Adipose tissue (tissue), 3 donors: ENCODE measurements around the gene TNPO3. TPM values are rescaled to one million over a fixed set of nuclear protein-coding genes. Genes with fewer than 3 reads are reported as not detected.
A peak's percentile ranks its signal among the peaks of the same experiment; 100 is the strongest.

ENCODE experiments used
- H3K27ac ChIP-seq: one replicate; pipeline ENCODE4 v1.5.1; 2013; ENCODE audit warnings: low read depth, low read length
- WGBS, 3 donors: extraction: QIAGEN DNeasy Blood & Tissue Kit; methylation state at CpG; one replicate each; pipeline ENCODE4 v1.1.7; 2013; 5-methylcytosine and 5-hydroxymethylcytosine counted together
- polyA plus RNA-seq, 3 donors: library from polyadenylated mRNA; stranded (reverse); fragments of 200-250 nt; gene quantifications; one replicate each; pipeline ENCODE4 v1.2.3, GENCODE V29; 2013
- donor health status: healthy with polysubstance abuse.
- donor health status: Bipolar disorder and iron deficiency.
- donor health status: healthy.

Gene TNPO3
- polyA plus RNA-seq = 10 to 100 TPM; 13.0 to 16.3 (median 15.3) TPM

DNA sequence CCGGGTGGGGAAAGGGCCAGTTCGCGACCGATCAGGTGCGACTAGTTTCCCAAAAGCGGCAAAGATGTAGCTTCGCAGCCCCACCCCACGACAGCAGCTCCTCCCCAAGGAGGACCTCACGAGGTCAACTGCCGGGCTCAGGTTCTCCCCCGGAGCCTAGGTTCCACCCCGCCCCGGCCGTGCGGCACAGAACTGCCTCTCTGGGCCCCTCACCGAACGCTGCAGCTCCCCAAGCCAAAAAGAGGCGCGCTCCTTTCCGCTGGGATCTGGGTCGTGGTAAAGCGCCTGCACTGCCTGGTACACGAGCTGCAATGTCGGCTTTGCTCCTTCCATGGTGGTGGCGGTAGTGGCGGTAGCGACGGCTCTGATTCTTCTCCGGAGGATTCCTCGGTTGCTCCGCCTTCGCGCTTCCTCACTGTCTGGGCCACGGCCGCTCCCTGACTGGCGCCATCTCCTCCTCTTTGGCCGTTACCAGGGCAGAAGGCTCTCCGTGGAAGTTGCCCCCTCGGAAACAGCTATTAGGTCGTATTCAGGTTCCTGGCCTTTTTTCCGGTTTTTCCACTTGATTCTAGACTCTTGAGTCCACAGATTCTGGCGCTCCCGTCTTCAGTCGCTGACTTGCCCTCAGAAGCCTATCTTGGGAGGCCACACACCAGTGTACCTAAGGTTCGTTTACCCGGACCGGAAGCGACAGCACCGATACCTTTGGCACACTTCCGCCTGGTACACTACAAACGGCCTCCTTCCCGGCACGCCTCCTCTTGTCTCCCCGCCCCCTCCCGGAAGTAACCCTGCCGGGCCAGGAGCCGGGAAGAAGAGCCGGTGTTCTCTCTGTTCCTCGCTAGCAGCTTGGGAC is at the start of gene TNPO3:
TNPO3 (minus strand) TSS at position 674 of the 856 bp plus-strand sequence; CDS start at position 333, 341 bp downstream.
- WGBS, 3 donors = 0 to 1% (median 0%) methylated on average over 59 of the region's 59 CpGs
- peak within 1 kb of the TSS; percentile 97 for H3K27ac ChIP-seq

DNA sequence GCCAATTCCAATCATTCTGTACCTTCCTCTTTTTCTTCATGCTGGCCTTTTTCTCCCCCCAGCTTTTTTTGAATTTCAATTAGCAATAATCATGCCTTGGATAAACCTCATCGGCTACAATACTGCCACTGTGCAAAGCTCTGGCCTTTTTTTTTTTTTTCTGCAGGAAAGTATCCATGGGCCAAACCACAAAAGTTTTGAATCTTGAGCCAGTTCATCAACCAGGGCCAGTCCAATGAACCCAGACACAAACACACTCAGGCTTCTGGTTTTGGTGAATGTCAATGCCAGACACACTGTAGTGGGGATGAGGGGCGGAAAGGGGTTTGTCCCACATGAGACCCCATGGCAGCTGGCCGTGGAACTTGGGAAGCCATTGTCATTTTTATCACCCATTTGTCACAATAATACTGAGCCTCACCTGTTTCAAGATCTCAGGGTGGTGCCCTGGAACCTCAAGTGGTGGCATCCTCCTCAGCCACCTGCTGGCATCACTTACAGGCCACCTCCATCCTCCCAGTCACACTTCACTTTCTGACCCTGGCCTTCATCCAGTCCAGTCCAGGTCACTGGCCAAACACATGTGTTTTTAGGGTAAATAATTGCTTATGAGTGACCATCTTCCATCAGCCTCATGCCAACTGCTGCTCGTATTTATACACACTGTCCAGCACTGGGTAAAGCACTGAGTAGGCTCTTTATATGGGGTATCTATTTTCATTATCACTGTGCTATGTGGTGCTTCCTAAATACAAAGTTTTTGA is 48.8 kb upstream of the TNPO3 start:
- no peak overlapping the region for H3K27ac ChIP-seq
- WGBS, 3 donors = 93 to 97% (median 96%) methylated on average over 4 of the region's 4 CpGs

DNA sequence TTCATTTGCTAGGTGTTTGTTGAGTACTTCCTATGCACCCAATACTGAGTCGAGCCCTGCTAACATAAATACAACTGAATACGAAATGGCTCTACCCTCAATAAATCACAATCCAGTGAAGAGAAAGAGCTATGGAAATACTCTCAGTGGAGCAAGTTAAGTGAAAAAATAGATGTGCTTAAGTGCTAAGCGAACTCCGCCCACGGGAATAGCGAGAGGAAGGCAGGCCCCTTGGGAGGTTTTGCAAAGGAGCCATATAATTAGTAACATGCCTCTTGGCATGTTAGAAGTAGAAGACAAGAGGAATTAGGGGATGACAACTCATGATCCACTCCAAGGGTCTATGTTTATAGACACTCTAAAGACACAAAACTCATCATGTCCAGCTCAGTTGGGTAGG is 46.8 kb upstream of the TNPO3 start:
- no peak overlapping the region for H3K27ac ChIP-seq
- WGBS, 3 donors = 71 to 93% (median 78%) methylated on average over 6 of the region's 6 CpGs

DNA sequence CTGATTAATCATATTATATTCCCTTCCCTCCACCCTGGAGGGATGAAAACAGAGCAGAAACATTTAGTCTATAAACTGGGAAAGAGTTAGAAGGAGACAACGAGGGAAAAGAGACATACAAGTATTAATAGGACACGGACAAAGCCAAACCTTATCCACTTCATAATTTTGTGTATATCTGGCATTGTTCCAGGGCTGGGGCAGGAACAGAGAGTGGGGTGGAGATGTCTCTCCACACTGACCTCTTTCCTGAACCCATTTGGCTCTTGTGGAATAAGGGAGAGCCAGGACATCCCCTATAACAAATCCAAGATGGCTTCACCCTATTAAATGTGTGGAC is 45.9 kb upstream of the TNPO3 start:
- H3K27ac ChIP-seq = no peak overlapping the region
- WGBS, 3 donors = 14 to 57% (median 31%) methylated on average over 2 of the region's 2 CpGs

DNA sequence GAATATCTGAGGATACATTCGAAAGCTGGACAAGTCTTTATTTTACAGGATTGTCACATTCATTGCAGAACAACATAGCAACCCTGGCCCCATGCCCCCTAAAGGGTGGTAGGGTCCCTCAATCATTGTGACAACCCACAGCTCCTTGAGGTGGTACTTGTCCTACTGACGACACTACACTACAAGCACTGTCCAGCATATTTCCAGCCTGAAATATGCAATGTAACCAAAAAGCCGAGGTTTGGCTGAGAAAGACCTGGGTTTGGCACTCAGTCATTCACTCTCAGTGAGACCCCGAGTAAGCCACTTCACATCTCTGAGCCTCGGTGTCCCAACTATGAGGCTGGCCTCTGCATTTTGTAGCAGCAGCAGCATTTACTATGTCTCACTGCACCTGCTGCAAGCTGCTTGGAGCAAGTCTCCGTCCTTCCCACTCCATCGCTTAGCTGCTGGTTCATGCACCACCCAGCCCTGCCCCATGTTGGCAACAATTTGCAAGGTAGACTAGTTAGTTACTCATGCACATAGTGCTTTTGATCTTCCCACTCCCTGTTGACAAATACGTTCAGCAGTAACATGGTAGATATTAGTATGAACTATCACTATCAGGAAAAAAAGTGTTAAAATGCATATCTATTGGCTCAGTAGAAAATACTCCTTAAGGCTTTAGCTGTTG is 43.6 kb upstream of the TNPO3 start:
- no peak overlapping the region for H3K27ac ChIP-seq
- 74 to 91% (median 75%) methylated on average over 8 of the region's 8 CpGs for WGBS, 3 donors

DNA sequence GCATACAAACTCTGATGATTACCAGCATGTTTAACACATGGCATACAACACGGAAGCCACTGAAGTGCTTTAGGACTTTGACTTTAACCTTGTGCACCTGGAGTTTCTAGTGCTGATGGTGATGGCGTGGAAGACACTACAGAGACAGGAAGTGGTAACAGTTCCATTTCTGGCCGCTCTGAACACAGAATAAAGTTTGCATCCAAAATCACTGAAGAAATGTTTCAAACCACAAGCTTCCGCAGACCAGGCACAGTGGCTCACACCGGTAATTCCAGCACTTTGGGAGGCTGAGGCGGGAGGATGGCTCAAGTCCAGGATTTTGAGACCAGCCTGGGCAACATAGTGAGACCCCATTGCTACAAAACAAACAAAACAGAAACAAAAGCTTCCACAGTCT is 40.3 kb upstream of the TNPO3 start:
- WGBS, 3 donors = 39 to 73% (median 51%) methylated on average over 6 of the region's 6 CpGs
- H3K27ac ChIP-seq = no peak overlapping the region

DNA sequence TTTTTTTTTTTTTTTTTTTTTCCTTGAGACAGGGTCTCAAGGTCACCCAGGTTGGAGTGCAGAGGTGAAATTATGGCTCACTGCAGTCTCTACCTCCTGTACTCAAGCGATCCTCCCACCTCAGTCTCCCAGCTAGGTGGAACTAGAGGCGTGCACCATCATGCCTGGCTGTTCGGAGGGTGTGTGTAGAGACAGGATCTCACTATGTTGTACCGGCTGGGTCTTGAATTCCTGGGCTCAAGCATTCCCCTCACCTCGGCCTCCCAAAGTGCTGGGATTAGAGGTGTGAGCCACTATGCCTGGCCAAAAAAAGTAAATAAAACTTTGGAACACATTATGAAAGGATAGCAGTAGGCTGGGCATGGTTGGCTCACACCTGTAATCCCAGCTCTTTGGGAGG is 39.6 kb upstream of the TNPO3 start:
- 86 to 93% (median 90%) methylated on average over 5 of the region's 5 CpGs for WGBS, 3 donors
- no peak overlapping the region for H3K27ac ChIP-seq

DNA sequence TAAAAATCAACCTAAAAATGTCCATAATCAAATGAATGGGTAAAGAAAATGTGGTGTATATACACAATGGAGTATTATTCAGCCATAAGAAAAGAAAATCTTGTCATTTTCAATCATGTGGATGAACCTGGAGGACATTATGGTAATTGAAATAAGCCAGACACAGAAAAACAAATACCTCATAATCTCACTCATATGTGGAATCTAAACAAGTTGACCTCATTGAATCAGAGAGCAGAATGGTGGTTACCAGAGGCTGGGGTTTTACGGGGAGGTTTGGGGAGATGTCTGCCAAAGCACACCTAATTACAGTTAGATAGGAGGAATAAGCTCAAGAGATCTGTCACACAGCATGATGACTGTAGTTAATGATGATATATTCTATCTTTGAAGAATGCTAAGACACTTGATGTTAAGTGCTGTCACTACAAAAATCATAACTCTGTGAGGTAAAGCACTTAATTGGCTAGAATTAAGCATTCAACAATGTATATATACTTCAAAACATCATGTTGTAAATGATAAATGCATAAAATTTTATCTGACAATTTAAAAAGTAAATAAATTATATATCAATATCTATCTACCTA is 39.1 kb upstream of the TNPO3 start:
- H3K27ac ChIP-seq = no peak overlapping the region
- WGBS, 3 donors = 49 to 61% (median 55%) methylated on average over 1 of the region's 1 CpG

DNA sequence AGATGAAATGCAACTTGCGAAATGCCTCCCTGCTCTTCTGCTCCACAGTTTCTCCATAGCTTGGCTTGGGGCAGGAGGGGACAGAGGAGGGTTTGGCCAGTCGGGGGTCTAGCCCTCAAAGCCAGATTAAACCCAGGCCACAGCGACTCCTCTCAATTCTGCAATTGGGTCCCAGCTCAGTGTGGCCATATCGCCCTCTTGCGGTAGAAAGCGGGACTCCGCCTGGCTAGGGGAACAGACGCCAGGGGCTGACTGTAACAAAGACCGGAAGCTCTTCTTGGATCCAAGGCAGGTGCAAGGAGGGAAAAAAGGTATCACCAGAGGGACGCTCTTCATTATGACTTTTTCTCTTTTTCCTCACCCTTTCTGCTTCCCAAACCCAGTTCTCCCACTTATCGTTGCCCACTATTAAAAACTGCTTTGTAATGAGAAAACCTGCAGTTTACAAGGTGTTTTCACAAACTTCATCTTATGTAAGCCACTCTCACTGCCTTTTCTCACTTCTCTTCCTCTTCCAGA is 36.6 kb upstream of the TNPO3 start:
- no peak overlapping the region for H3K27ac ChIP-seq
- 5 to 8% (median 6%) methylated on average over 11 of the region's 11 CpGs for WGBS, 3 donors

DNA sequence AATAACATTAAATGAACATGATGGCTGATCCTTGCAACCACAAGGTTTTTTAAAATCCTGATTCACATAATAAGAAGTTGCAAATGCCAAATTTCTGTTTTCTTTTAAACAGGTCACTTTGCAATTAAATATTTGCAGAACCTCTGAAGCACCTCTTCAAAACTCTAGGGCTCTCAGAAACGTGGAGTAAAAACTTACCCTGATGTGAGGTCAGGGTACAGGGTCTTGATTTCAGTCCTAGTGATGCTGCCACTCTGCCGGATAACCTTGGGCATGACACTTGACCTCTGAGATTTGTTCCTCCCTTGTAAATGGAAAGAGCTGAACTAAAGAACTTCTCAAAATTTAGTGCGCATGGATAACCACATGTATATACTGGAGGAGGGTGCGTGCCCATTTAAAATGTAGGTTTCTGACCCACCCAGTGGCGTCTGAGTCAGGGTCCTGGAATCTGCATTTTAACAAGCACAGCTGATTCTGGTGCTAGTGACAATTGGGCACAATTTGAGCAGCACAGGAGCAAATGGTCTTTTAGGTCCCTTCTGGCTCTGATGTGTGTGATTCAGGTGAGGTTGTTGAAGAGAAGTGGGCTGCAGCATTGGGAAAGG is 35.5 kb upstream of the TNPO3 start:
- 57 to 74% (median 67%) methylated on average over 5 of the region's 5 CpGs for WGBS, 3 donors
- no peak overlapping the region for H3K27ac ChIP-seq

DNA sequence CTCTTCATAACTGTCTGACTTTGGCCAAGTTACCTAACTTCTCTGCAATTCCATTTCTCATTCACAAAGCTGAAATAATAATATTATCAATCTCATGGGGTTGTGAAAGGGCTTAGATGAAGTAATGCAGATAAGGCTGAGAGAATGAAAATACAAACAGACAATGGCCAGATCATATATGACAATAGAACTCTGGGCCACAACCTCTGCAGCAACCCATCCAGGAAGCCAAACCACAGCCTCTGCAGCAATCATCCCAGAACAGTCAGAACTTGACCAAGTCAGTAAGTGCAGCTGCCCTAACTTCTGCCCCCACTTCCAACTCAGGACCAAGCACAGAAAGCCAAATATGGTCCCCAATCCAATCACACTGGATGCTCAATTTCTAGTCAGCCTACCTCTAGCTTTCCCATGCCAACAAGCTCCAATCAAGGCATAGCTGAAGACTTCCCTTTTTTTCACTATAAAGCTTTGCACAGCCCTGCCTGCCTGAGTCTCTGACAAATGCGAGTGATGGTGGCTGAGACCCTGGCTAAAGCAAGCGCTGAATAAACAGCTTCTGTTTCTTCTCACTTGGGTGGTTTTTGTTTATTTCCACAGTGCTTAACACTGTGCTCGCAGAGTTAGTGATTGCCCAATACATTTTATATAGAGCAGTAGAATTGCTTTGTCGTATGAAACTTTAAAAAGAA is 34.8 kb upstream of the TNPO3 start:
- 26 to 46% (median 36%) methylated on average over 4 of the region's 4 CpGs for WGBS, 3 donors
- no peak overlapping the region for H3K27ac ChIP-seq

DNA sequence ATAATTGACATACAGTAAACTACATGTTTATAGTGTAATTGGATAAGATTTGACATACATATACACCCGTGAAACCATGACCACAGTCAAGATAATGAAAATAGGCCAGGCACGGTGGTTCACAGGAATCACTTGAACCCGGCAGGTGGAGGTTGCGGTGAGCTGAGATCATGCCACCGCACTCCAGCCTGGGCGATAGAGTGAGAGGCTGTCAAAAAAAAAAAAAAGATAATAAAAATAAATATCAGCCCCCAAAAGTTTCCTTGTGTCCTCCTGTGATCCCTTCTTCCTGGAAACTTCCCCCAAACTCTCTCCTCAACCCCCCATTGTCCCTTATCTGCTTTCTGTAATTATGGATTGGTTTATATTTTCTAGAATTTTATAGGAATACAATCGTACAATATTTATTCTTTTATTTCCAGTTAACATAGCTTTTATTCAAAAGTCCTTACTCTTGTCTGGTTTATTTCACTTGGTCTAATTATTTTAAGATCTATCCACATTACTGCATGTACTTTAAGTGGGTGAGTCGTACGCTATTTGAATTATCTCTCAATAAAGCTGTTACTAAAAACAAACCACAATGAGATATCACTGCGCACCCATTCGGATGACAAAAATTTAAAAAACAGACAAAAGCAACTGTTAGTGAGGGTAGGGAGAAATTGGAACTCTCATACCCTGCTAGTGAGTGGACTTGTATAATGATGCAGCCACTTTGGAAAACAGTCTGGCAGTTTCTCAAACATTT is 30.1 kb upstream of the TNPO3 start:
- H3K27ac ChIP-seq = no peak overlapping the region
- WGBS, 3 donors = 79 to 86% (median 83%) methylated on average over 11 of the region's 11 CpGs

DNA sequence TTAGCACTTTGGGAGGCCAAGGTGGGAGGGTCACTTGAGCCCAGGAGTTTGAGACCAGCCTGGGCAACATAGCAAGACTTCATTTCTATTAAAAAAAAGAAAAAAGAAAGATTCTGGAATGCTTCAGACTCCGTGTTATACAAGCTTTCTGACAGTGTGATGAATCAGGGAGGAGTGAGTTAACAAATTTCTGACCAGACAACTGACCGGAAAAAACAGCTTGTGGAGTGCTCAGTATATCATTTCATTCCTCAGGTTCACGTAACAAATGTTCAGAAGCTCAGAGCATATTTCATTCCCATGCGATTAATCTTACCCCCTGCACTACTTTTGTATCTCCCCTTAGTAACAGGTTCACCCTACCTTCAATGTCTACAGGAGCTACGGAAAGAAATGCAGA is 28.6 kb upstream of the TNPO3 start:
- H3K27ac ChIP-seq = no peak overlapping the region
- WGBS, 3 donors = 52 to 64% (median 56%) methylated on average over 5 of the region's 5 CpGs

DNA sequence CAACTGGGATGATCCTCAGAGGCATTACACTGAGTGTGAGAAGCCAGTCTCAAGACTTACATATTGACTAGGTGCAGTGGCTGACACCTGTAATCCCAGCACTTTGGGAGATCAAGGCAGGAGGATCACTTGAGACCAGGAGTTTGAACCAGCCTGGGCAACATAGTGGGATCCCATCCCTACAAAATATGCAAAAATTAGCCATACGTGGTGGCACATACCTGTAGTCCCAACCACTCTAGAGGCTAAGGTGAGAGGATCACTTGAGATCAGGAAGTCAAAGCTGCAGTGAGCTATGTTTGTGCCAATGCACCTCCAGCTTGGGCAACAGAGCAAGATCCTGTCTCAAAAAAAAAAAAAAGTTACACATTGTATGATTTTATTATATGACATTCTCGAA is 23.5 kb upstream of the TNPO3 start:
- WGBS, 3 donors = 80 to 92% (median 88%) methylated on average over 2 of the region's 2 CpGs

DNA sequence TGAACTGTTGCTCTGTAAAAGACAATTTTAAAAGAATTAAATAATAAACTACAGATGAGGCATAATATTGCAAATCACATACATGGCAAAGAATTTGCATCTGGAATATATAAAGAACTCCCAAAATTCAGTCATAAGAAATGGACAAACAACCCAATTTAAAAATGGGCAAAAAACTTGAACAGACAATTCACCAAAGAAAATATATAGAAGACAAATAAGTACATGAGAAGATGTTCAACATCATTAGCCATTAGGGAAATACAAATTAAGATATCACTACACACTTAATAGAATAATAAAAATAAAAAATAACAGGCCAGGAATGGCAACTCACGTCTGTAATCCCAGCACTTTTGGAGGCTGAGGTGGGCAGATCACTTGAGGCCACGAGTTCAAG is 22.0 kb upstream of the TNPO3 start:
- WGBS, 3 donors = 71 to 83% (median 81%) methylated on average over 2 of the region's 2 CpGs
- H3K27ac ChIP-seq = no peak overlapping the region

More for the DNA sequence above, 23.5 kb upstream of the TNPO3 start:
- H3K27ac ChIP-seq = no peak overlapping the region

DNA sequence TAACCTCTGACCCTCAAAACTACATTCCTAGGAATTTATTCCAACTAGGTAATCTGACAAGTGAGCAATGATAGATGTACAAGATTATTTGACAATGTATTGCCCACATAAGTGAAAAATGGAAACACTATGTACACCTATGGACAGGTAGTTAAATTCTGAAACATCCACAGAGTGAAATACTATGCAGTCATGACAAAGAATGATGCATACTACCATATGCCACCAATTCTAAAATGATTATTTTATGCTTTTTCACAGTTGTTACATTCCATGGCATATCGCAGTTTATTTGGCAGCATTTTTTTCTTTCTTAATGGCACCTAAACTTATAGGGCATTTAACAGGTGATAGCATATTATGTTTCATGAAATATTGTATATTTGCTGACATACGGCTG is 20.1 kb upstream of the TNPO3 start:
- WGBS, 3 donors = 93 to 96% (median 95%) methylated on average over 2 of the region's 2 CpGs
- no peak overlapping the region for H3K27ac ChIP-seq

DNA sequence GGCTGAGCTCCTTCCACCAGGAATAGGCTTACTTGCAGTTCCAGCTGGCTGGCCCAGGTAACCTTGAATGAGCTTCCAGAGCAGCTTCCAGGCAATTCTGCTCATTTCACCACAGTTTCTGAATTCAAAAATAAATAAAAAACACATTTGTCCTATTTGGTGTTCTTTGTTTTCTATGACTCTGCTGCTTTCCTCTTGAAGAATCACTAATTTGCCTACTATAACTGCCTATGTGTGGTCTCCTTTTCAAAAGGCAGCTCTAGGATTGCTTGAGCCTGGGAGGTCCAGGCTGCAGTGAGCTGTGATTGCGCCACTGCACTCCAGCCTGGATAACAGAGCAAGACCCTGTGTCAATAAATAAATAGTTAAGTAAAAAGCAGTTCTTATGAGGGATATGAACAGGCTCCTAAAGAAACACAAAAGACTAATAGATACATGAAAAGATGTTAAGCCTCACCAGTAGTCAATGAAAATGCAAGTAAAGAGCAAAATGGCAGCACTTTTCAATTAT is 19.5 kb upstream of the TNPO3 start:
- WGBS, 3 donors = 87 to 92% (median 89%) methylated on average over 1 of the region's 1 CpG
- H3K27ac ChIP-seq = no peak overlapping the region
